GM12872 (cell line): Measurements from ENCODE around the gene RSAD1.

Experiments used
- TF ChIP-seq, protein P1 (sequence below): IDR thresholded peaks from 3 replicates; pipeline ENCODE4 v1.5.1; 2011; ENCODE audit warnings: low read depth, mild to moderate bottlenecking, low read length, moderate library complexity; ENCODE audit not compliant: insufficient read depth

Gene RSAD1

DNA sequence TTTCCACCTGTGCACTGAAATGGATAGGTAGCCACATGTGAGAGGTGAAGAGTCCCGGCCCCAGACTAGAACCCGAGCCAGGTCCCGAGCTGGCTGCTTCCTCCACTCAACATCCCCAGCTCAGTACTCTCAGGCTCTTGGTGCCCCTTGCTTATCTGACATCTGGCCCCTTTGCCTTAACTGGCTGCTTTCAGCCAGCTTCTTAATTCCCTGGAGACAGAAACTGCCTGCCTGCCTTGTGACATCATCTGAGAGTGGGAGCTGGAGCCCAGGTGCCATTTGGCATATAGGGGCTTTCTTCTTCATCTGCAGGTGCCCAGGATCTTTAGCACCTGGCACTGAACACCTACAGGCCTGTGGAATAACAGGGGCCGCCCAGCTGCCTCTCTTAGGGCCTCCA, 18.9 kb upstream of the RSAD1 start:
- TF ChIP-seq, protein P1, sequence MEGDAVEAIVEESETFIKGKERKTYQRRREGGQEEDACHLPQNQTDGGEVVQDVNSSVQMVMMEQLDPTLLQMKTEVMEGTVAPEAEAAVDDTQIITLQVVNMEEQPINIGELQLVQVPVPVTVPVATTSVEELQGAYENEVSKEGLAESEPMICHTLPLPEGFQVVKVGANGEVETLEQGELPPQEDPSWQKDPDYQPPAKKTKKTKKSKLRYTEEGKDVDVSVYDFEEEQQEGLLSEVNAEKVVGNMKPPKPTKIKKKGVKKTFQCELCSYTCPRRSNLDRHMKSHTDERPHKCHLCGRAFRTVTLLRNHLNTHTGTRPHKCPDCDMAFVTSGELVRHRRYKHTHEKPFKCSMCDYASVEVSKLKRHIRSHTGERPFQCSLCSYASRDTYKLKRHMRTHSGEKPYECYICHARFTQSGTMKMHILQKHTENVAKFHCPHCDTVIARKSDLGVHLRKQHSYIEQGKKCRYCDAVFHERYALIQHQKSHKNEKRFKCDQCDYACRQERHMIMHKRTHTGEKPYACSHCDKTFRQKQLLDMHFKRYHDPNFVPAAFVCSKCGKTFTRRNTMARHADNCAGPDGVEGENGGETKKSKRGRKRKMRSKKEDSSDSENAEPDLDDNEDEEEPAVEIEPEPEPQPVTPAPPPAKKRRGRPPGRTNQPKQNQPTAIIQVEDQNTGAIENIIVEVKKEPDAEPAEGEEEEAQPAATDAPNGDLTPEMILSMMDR, result no peak

DNA sequence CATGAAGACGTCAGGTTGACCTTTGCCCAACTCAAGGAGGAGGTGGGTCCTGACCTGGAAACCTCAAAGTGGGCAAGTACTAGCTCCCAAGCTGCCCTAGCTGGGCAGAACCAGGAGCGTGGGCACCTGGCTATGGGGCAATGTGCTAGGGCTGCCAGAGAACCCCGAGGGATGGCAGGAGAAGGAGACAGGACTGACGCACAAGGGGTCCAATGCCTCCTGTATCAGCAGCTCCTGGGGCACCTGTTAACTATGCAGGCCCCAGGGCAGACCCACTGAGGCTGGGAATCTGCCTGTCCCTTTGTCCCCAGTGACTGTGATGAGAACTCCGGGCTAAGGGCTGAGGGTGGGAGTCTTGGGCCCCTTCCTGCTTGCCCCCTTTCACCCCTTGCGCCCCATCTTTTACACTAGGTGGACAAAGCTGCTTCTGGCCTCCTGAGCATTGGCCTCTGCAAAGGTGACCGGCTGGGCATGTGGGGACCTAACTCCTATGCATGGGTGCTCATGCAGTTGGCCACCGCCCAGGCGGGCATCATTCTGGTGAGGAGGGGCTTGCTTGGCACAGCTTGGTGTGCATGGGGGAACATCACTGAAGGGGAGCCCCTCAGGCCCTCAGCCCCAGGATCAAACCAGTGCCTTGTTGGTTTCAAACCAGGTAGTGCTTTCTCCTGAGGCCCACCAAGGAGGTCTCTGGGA, 17.7 kb upstream of the RSAD1 start:
- TF ChIP-seq, protein P1, result no peak

DNA sequence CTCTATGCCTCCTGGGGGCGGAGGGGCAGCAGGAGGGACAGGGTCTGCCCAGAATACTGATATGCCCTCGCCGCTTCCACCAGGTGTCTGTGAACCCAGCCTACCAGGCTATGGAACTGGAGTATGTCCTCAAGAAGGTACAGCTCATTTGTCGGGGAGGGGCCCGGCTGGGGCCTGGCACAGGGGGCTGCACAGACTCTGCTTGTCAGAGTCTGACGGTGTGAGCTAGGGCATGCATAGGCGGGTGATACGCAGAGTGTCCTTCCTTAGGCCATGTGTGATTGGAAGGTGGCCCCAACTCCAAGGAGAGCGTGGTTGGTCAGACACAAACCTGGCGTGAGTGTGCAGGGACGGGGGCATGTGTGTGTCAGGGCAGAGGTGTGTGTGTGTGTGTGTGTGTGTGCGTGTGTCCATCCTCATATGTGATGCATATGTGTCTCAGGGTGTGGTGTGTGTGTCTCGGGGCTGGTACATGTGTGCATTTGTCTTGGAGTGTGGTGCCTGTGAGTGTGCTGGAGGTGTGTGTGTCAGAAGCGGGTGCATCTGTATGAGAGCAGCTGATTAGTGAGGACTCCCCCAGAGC, 17.0 kb upstream of the RSAD1 start:
- TF ChIP-seq, protein P1, result no peak

DNA sequence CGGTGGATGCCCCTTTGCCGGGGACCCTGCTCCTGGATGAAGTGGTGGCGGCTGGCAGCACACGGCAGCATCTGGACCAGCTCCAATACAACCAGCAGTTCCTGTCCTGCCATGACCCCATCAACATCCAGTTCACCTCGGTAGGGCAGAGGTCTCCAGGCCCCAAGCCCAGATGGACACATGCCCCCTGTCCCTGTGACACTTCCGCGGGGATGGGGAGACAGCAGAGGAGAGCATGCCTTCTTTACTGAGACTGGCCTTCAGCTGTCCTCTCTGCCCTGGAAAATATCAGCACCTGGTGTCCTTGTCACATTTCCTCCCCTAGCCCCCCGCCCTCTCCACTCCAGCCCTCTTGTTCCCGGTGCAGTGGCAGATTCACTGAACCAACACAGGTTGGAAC, 16.2 kb upstream of the RSAD1 start:
- TF ChIP-seq, protein P1, result no peak

DNA sequence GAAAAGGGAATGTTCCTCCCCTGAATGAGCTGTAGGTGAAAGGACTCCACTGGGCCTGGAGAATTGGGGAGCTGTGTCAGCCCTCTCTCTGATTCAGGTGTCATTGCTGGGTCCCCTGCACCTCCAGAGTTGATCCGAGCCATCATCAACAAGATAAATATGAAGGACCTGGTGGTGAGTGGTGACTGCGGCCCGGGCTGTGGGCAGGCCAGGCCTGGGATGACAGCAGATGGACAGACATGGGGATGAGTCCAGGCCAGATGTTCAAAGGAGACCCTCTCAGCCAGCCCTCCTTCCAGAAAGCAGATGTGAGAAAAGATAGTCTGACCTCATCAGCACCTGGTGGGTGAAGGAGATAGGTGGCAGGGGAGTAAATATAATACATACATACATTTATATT, 14.5 kb upstream of the RSAD1 start:
- TF ChIP-seq, protein P1, result no peak

DNA sequence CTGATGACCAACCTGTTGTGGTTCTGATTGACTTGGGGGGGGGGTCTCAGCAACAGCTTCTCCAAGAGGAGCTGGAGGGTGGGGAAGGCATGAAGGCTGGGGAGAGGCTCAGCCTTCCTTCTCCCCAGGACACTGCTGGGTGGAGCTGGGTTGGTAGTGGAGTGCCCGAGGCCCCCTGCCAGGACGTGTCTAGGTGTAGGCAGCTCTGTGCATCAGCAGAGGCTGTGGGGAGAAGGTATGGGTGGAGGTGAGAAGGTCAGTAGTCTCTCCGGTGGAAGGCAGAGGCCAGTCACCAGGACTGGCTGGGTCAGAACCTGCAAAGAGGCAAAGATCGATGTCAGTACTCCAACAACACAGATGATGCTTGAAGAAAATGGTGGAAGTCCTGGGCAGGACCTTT, 13.9 kb upstream of the RSAD1 start:
- TF ChIP-seq, protein P1, result no peak

DNA sequence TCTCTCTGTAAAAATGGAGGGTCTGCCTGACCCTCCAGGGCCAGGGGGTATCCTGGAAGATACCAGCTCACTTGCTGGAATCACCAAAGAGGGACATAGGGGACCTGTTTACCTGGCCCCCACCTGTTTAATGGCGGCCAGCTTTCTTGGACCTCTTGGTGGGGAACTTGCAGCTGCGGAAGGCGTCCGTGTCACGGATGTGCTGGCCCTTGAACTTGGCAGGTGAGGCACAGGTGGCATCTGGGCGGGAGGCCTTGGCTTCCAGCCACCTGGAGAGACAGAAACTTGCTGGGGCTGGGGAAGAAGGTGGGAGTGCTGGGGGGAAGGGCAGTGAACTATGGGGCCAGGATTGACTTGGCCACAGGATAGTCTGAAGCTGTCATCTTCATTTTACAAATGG, 13.5 kb upstream of the RSAD1 start:
- TF ChIP-seq, protein P1, result no peak
